Measurements from ENCODE around the gene RPS19BP1. TPM values are rescaled to one million over a fixed set of nuclear protein-coding genes. Genes with fewer than 3 reads are reported as not detected.

RPS19BP1 gene
- total RNA-seq, 1 experiment from 2014 or later, result 102 TPM

- peaks cover 12% of the 10 kb centered on the region for H3K4me1 Mint-ChIP-seq
- TF ChIP-seq STAT6 (CRISPR knock-in tag; conservative IDR thresholded peaks at IDR 0.05; ENCODE audit: low read depth), result no peak
- no peak for TF ChIP-seq FOXP1 (CRISPR knock-in tag; IDR thresholded peaks at IDR 0.05; ENCODE audit: borderline replicate concordance)
- TF ChIP-seq CDX4 (CRISPR knock-in tag; IDR thresholded peaks at IDR 0.05; ENCODE audit: borderline replicate concordance), result no peak
- CTCF ChIA-PET, result interaction anchor here (1.7 kb wide), 1 partner anchor 188 kb away, joined by 3 read pairs; no protein-coding TSS in a partner anchor
- H3K27me3 Mint-ChIP-seq (ENCODE audit: low read depth), result peaks cover 80% of the 10 kb centered on the region
- 0 out of 2 replicates have a peak, but pooled peaks cover 5% of the 10 kb centered on the region for H3K36me3 Mint-ChIP-seq
- POLR2A ChIA-PET, result interaction anchor here (1.4 kb wide), 1 partner anchor 21 kb away, joined by 3 read pairs; the partner anchor contains the start of gene ATF4
- H3K9me3 Mint-ChIP-seq, result no peaks in the 10 kb centered on the region
- DNase-seq (ENCODE audit: low spot score) (no peak), ATAC-seq (no peak)
- H3K4me3 Mint-ChIP-seq, result no peak overlapping the region
- H3K27ac Mint-ChIP-seq, result no peak overlapping the region
These were observed 33.7 kb downstream of the RPS19BP1 start for GRCh38 chr22:39498802-39499201.

- Mint-ChIP-seq H3K9me3 (no peaks in the 10 kb centered on the region), H3K27me3 (ENCODE audit: low read depth) (peaks cover 79% of the 10 kb centered on the region), H3K4me3 (no peak overlapping the region), H3K27ac (no peak overlapping the region), H3K36me3 (0 out of 2 replicates have a peak, but pooled peaks cover under 1% of the 10 kb centered on the region), H3K4me1 (peaks cover 8% of the 10 kb centered on the region)
- DNase-seq (ENCODE audit: low spot score) (no peak), ATAC-seq (no peak)
- POLR2A ChIA-PET, result interaction anchor here (1.4 kb wide), 1 partner anchor 22 kb away, joined by 3 read pairs; the partner anchor contains the start of gene ATF4
- CTCF ChIA-PET, result interaction anchor here (1.5 to 1.7 kb wide), 2 partner anchors 167 to 187 kb away, joined by 3 read pairs; no protein-coding TSS in a partner anchor
- TF ChIP-seq NFE2L1 (CRISPR knock-in tag; IDR thresholded peaks at IDR 0.05) (no peak), TEAD1 (CRISPR knock-in tag; IDR thresholded peaks at IDR 0.05) (no peak), TEAD4 (CRISPR knock-in tag; IDR thresholded peaks at IDR 0.05) (no peak), IRF1 (CRISPR knock-in tag; IDR thresholded peaks at IDR 0.05) (no peak), PRRX2 (CRISPR knock-in tag; IDR thresholded peaks at IDR 0.05) (no peak), FOXP1 (CRISPR knock-in tag; IDR thresholded peaks at IDR 0.05; ENCODE audit: borderline replicate concordance) (no peak), GRHL2 (CRISPR knock-in tag; IDR thresholded peaks at IDR 0.05; ENCODE audit: insufficient replicate concordance, severe bottlenecking) (no peak), ESRRA (CRISPR knock-in tag; IDR thresholded peaks at IDR 0.05; ENCODE audit: borderline replicate concordance) (no peak), ZBTB43 (CRISPR knock-in tag; IDR thresholded peaks at IDR 0.05) (no peak), HMGA2 (CRISPR knock-in tag; IDR thresholded peaks at IDR 0.05) (no peak), TP53 (CRISPR knock-in tag; IDR thresholded peaks at IDR 0.05) (no peak), MLX (CRISPR knock-in tag; IDR thresholded peaks at IDR 0.05) (no peak), FOXK1 (CRISPR knock-in tag; IDR thresholded peaks at IDR 0.05) (no peak), ZNF232 (CRISPR knock-in tag; IDR thresholded peaks at IDR 0.05) (no peak), E2F5 (CRISPR knock-in tag; IDR thresholded peaks at IDR 0.05) (no peak), ZNF138 (CRISPR knock-in tag; conservative IDR thresholded peaks at IDR 0.05) (no peak)
These were observed 34.2 kb downstream of the RPS19BP1 start for GRCh38 chr22:39498368-39498767.

Data from WTC11 (cell line).